Embryonic facial prominence (tissue), 1 donor: ENCODE results near the gene POMGNT1.

ENCODE experiments used
- DNase-seq: peaks from one replicate; pipeline ENCODE4 v3.0.0-alpha.2; 2016; ENCODE audit errors: extremely low spot score

POMGNT1 gene

GRCh38 chr1:46157916-46158311 lies 40.3 kb downstream of the POMGNT1 start:
- DNase-seq, result no peak

GRCh38 chr1:46153732-46154131 lies 44.5 kb downstream of the POMGNT1 start:
- DNase-seq, result no peak

- no peak for DNase-seq
Measured at GRCh38 chr1:46153228-46153627, 45.0 kb downstream of the POMGNT1 start.

- DNase-seq, result no peak
Measured at GRCh38 chr1:46152016-46152415, 46.2 kb downstream of the POMGNT1 start.

GRCh38 chr1:46150085-46150484 lies 48.1 kb downstream of the POMGNT1 start:
- DNase-seq, result no peak

- DNase-seq, result no peak
Measured at GRCh38 chr1:46148318-46148717, 49.9 kb downstream of the POMGNT1 start.
